ELF-1 (cell line): ENCODE data around the gene ZDHHC7.
"Not testable (repeated sequence)": the region's sequence is repeated elsewhere in the genome, so short reads cannot be mapped to it uniquely, and the experiment has no call there.

Source experiments
- DNase-seq: peaks from one replicate; pipeline ENCODE4 v3.0.0-alpha.2; 2016; ENCODE audit warnings: low read depth, low spot score

Gene ZDHHC7

GRCh38 chr16:84941921-84942320 is 69.4 kb downstream of the ZDHHC7 start:
- no peak for DNase-seq

- no peak for DNase-seq
These were observed 70.4 kb downstream of the ZDHHC7 start for GRCh38 chr16:84940670-84941551.

GRCh38 chr16:84938616-84939015 is 72.7 kb downstream of the ZDHHC7 start:
- not testable (repeated sequence) for DNase-seq

GRCh38 chr16:84937196-84938005 is 73.9 kb downstream of the ZDHHC7 start:
- DNase-seq, result no peak

- DNase-seq, result no peak
These were observed 77.3 kb downstream of the ZDHHC7 start for GRCh38 chr16:84933774-84934631.

- no peak for DNase-seq
These were observed 78.7 kb downstream of the ZDHHC7 start for GRCh38 chr16:84932681-84933080.

GRCh38 chr16:84931506-84931905 is 79.8 kb downstream of the ZDHHC7 start:
- no peak for DNase-seq

GRCh38 chr16:84931107-84931494 is 80.2 kb downstream of the ZDHHC7 start:
- DNase-seq, result no peak

- DNase-seq, result no peak
These were observed 80.8 kb downstream of the ZDHHC7 start for GRCh38 chr16:84930298-84931106.

GRCh38 chr16:84929421-84930297 is 81.7 kb downstream of the ZDHHC7 start:
- no peak for DNase-seq

- no peak for DNase-seq
These were observed 82.5 kb downstream of the ZDHHC7 start for GRCh38 chr16:84928679-84929420.

GRCh38 chr16:84927621-84928591 is 83.4 kb downstream of the ZDHHC7 start:
- no peak for DNase-seq

GRCh38 chr16:84926462-84926861 is 84.9 kb downstream of the ZDHHC7 start:
- DNase-seq, result no peak

GRCh38 chr16:84925773-84926372 is 85.5 kb downstream of the ZDHHC7 start:
- no peak for DNase-seq

GRCh38 chr16:84925092-84925772 is 86.1 kb downstream of the ZDHHC7 start:
- DNase-seq, result peak; percentile 74

GRCh38 chr16:84924331-84925091 is 86.8 kb downstream of the ZDHHC7 start:
- no peak for DNase-seq
